Vagina (tissue), 2 donors: ENCODE measurements around the gene PAPSS1.

Source experiments
- POLR2A ChIP-seq, 2 donors: fragments of 450-650 bp; IDR thresholded peaks; one replicate each; pipeline ENCODE4 v1.6.1; 2017; ENCODE audit warnings: antibody characterized with exemption in 2 of 2, mild to moderate bottlenecking in 2 of 2, moderate library complexity in 2 of 2
- POLR2AphosphoS5 ChIP-seq, 2 donors: sonication (generic); formaldehyde crosslinking; IDR thresholded peaks; one replicate each; pipeline ENCODE4 v1.9.0; 2017; ENCODE audit warnings: antibody characterized with exemption in 2 of 2, mild to moderate bottlenecking in 2 of 2, low read depth in 1 of 2; ENCODE audit not compliant: insufficient read depth in 1 of 2
- TF ChIP-seq, protein P1 (sequence below), 3 experiments: fragments of 450-650 bp in 2 of 3; fragments of 200-600 bp in 1 of 3; sonication (generic) in 1 of 3; IDR thresholded peaks; one replicate each; pipeline ENCODE4 v1.5.1; 2017 to 2019; ENCODE audit warnings: antibody characterized with exemption in 3 of 3, mild to moderate bottlenecking in 2 of 3, moderate library complexity in 2 of 3

DNA sequence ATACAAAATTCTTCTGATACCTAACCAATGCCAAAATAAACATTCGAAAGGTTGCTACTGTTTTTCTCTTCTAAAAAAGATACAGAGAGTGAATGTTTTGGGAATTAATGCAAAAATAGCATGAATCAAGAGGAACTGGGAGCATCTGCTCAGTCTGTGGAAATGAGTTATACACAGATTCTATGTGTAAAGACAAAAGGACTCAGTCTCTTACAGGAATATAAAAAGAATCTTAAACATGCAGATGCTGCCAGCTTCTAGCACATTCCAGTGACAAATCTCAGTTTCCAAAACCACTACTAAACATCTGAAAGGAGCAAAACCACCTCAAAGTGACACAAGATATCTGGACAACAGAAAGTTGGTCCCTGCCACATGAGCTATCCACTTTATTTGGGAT is 55.0 kb downstream of the PAPSS1 start:
- TF ChIP-seq, protein P1, sequence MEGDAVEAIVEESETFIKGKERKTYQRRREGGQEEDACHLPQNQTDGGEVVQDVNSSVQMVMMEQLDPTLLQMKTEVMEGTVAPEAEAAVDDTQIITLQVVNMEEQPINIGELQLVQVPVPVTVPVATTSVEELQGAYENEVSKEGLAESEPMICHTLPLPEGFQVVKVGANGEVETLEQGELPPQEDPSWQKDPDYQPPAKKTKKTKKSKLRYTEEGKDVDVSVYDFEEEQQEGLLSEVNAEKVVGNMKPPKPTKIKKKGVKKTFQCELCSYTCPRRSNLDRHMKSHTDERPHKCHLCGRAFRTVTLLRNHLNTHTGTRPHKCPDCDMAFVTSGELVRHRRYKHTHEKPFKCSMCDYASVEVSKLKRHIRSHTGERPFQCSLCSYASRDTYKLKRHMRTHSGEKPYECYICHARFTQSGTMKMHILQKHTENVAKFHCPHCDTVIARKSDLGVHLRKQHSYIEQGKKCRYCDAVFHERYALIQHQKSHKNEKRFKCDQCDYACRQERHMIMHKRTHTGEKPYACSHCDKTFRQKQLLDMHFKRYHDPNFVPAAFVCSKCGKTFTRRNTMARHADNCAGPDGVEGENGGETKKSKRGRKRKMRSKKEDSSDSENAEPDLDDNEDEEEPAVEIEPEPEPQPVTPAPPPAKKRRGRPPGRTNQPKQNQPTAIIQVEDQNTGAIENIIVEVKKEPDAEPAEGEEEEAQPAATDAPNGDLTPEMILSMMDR (IDR thresholded peaks at IDR 0.05) = no peak
- TF ChIP-seq POLR2A (IDR thresholded peaks at IDR 0.05) (no peak), POLR2AphosphoS5 (IDR thresholded peaks at IDR 0.05; ENCODE audit: insufficient read depth in 1 of 2, low read depth in 1 of 2) (no peak)
